ENCODE data around the gene LMO2.
"Not testable (repeated sequence)": the region's sequence is repeated elsewhere in the genome, so short reads cannot be mapped to it uniquely, and the experiment has no call there.

The LMO2 gene

GRCh38 chr11:33933602-33934001, 41.7 kb upstream of the LMO2 start:
- TF ChIP-seq, protein P1, sequence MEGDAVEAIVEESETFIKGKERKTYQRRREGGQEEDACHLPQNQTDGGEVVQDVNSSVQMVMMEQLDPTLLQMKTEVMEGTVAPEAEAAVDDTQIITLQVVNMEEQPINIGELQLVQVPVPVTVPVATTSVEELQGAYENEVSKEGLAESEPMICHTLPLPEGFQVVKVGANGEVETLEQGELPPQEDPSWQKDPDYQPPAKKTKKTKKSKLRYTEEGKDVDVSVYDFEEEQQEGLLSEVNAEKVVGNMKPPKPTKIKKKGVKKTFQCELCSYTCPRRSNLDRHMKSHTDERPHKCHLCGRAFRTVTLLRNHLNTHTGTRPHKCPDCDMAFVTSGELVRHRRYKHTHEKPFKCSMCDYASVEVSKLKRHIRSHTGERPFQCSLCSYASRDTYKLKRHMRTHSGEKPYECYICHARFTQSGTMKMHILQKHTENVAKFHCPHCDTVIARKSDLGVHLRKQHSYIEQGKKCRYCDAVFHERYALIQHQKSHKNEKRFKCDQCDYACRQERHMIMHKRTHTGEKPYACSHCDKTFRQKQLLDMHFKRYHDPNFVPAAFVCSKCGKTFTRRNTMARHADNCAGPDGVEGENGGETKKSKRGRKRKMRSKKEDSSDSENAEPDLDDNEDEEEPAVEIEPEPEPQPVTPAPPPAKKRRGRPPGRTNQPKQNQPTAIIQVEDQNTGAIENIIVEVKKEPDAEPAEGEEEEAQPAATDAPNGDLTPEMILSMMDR (conservative IDR thresholded peaks at IDR 0.05; ENCODE audit: low read length) = no peak
- no peak overlapping the region for H3K4me3 ChIP-seq (ENCODE audit: low read length)
- no peak for DNase-seq (ENCODE audit: low read depth)

GRCh38 chr11:33932721-33933120, 40.8 kb upstream of the LMO2 start:
- H3K4me3 ChIP-seq (ENCODE audit: low read length) = no peak overlapping the region
- TF ChIP-seq, protein P1 (conservative IDR thresholded peaks at IDR 0.05; ENCODE audit: low read length) = no peak
- no peak for DNase-seq (ENCODE audit: low read depth)

GRCh38 chr11:33931739-33932366, 40.0 kb upstream of the LMO2 start:
- H3K4me3 ChIP-seq (ENCODE audit: low read length); DNase-seq (ENCODE audit: low read depth): not testable (repeated sequence)

- no peak for DNase-seq (ENCODE audit: low read depth)
- no peak overlapping the region for H3K4me3 ChIP-seq (ENCODE audit: low read length)
- TF ChIP-seq, protein P1 (conservative IDR thresholded peaks at IDR 0.05; ENCODE audit: low read length) = no peak
Measured at GRCh38 chr11:33931067-33931466, 39.2 kb upstream of the LMO2 start.

- peak; percentile 81 for DNase-seq (ENCODE audit: low read depth)
- H3K4me3 ChIP-seq (ENCODE audit: low read length) = no peak overlapping the region
- TF ChIP-seq, protein P1 (conservative IDR thresholded peaks at IDR 0.05; ENCODE audit: low read length) = no peak
Measured at GRCh38 chr11:33930317-33931021, 38.6 kb upstream of the LMO2 start.

- TF ChIP-seq, protein P1 (conservative IDR thresholded peaks at IDR 0.05; ENCODE audit: low read length) = no peak
- no peak overlapping the region for H3K4me3 ChIP-seq (ENCODE audit: low read length)
- no peak for DNase-seq (ENCODE audit: low read depth)
Measured at GRCh38 chr11:33928564-33928963, 36.7 kb upstream of the LMO2 start.

- no peak overlapping the region for H3K4me3 ChIP-seq (ENCODE audit: low read length)
- TF ChIP-seq, protein P1 (conservative IDR thresholded peaks at IDR 0.05; ENCODE audit: low read length) = no peak
- DNase-seq (ENCODE audit: low read depth) = no peak
Measured at GRCh38 chr11:33926671-33927552, 35.0 kb upstream of the LMO2 start.

All from AG10803 (cell line).